ACC112 (cell line): Measurements from ENCODE around the gene MICA.

ENCODE experiments used
- H2AFZ ChIP-seq: fragments of 200-600 bp; sonication (generic); one replicate; pipeline ENCODE4 v1.6.0; 2017; ENCODE audit warnings: antibody characterized with exemption, low read length; ENCODE audit not compliant: unreplicated experiment
- H3K27ac ChIP-seq: fragments of 200-600 bp; sonication (generic); 2 replicates; pipeline ENCODE4 v1.5.1; 2014; ENCODE audit warnings: low read depth, mild to moderate bottlenecking, antibody characterized with exemption, low read length, moderate library complexity
- H3K27me3 ChIP-seq: fragments of 200-600 bp; sonication (generic); 2 replicates; pipeline ENCODE4 v1.6.1; 2014; ENCODE audit warnings: mild to moderate bottlenecking, antibody characterized with exemption, low read length, moderate library complexity, mixed read lengths; ENCODE audit not compliant: insufficient read depth
- H3K36me3 ChIP-seq: fragments of 200-600 bp; sonication (generic); 2 replicates; pipeline ENCODE4 v1.6.1; 2016; ENCODE audit warnings: mild to moderate bottlenecking, antibody characterized with exemption, low read length, moderate library complexity, mixed read lengths; ENCODE audit not compliant: insufficient read depth
- H3K4me1 ChIP-seq: fragments of 200-600 bp; sonication (generic); one replicate; pipeline ENCODE4 v1.6.1; 2016; ENCODE audit warnings: low read length, mixed read lengths; ENCODE audit not compliant: insufficient read depth, unreplicated experiment, control insufficient read depth
- H3K4me3 ChIP-seq: fragments of 200-600 bp; sonication (generic); 2 replicates; pipeline ENCODE4 v1.5.1; 2014; ENCODE audit warnings: mild to moderate bottlenecking, low read depth, low read length
- H3K79me2 ChIP-seq: fragments of 200-600 bp; sonication (generic); one replicate; pipeline ENCODE4 v1.6.0; 2016; ENCODE audit warnings: low read length; ENCODE audit not compliant: control insufficient read depth, unreplicated experiment, insufficient read depth

Gene MICA

GRCh38 chr6:31403283-31404060 lies at the start of gene MICA:
TSS of gene MICA (plus strand) at chr6:31403595. CDS start at chr6:31403633, 38 bp downstream.
- Histone ChIP-seq H3K27me3 (no peaks in the 10 kb centered on the region), H3K36me3 (no peaks in the 10 kb centered on the region), H3K4me3 (peak within 1 kb of the TSS; percentile 84), H2AFZ (no peak within 1 kb of the TSS), H3K79me2 (peaks cover 73% of the 10 kb centered on the region), H3K4me1 (peaks cover 27% of the 10 kb centered on the region), H3K27ac (peak within 1 kb of the TSS; percentile 70)

- Histone ChIP-seq H2AFZ (no peak overlapping the region), H3K4me1 (peaks cover 26% of the 10 kb centered on the region), H3K27me3 (no peaks in the 10 kb centered on the region), H3K79me2 (peaks cover 24% of the 10 kb centered on the region), H3K27ac (no peak overlapping the region), H3K36me3 (peaks cover 24% of the 10 kb centered on the region), H3K4me3 (peak overlapping the region; percentile 95)
Measured at GRCh38 chr6:31354158-31354863, 49.1 kb upstream of the MICA start.

- Histone ChIP-seq H3K79me2 (peaks cover 24% of the 10 kb centered on the region), H3K4me3 (peak overlapping the region; percentile 95), H3K27ac (no peak overlapping the region), H3K36me3 (peaks cover 24% of the 10 kb centered on the region), H3K27me3 (no peaks in the 10 kb centered on the region), H3K4me1 (peaks cover 20% of the 10 kb centered on the region), H2AFZ (no peak overlapping the region)
Measured at GRCh38 chr6:31354864-31355582, 48.4 kb upstream of the MICA start.

GRCh38 chr6:31355583-31355948 lies 47.8 kb upstream of the MICA start:
- Histone ChIP-seq H3K27me3 (no peaks in the 10 kb centered on the region), H3K4me3 (peak overlapping the region; percentile 95), H3K27ac (no peak overlapping the region), H2AFZ (no peak overlapping the region), H3K79me2 (peaks cover 24% of the 10 kb centered on the region), H3K36me3 (peaks cover 24% of the 10 kb centered on the region), H3K4me1 (peaks cover 20% of the 10 kb centered on the region)

GRCh38 chr6:31356216-31356945 lies 47.0 kb upstream of the MICA start:
- peaks cover under 1% of the 10 kb centered on the region; the same call in 1 of the 2 replicates for H3K27me3 ChIP-seq
- no peak overlapping the region for H2AFZ ChIP-seq
- peaks cover 24% of the 10 kb centered on the region for H3K36me3 ChIP-seq
- H3K27ac ChIP-seq: peak overlapping the region; percentile 53; the same call in 1 of the 2 replicates
- H3K79me2 ChIP-seq: peaks cover 24% of the 10 kb centered on the region
- peak overlapping the region; percentile 95 for H3K4me3 ChIP-seq
- peaks cover 20% of the 10 kb centered on the region for H3K4me1 ChIP-seq

- H3K27ac ChIP-seq: peak within 1 kb of the TSS; percentile 53; the same call in 1 of the 2 replicates
- peak within 1 kb of the TSS; percentile 68 for H2AFZ ChIP-seq
- H3K27me3 ChIP-seq: peaks cover 6% of the 10 kb centered on the region
- H3K4me3 ChIP-seq: peak within 1 kb of the TSS; percentile 95
- H3K79me2 ChIP-seq: peaks cover 24% of the 10 kb centered on the region
- peaks cover 20% of the 10 kb centered on the region for H3K4me1 ChIP-seq
- H3K36me3 ChIP-seq: peaks cover 24% of the 10 kb centered on the region
Measured at GRCh38 chr6:31356946-31357466, 46.4 kb upstream of the MICA start, which contains the start of gene HLA-B. TSS of gene HLA-B (minus strand) at chr6:31357179. CDS start at chr6:31357158, 21 bp downstream.

GRCh38 chr6:31357886-31358285 lies 45.5 kb upstream of the MICA start:
- peaks cover 20% of the 10 kb centered on the region for H3K4me1 ChIP-seq
- H3K79me2 ChIP-seq: peaks cover 24% of the 10 kb centered on the region
- peak overlapping the region; percentile 38 for H2AFZ ChIP-seq
- no peak overlapping the region for H3K27ac ChIP-seq
- H3K27me3 ChIP-seq: peaks cover 15% of the 10 kb centered on the region
- H3K4me3 ChIP-seq: 0 out of 2 replicates have a peak overlapping the region, but pooled peaks have one; percentile 95
- H3K36me3 ChIP-seq: peaks cover 24% of the 10 kb centered on the region

GRCh38 chr6:31358302-31358701 lies 45.1 kb upstream of the MICA start:
- Histone ChIP-seq H3K27ac (no peak overlapping the region), H3K4me3 (no peak overlapping the region), H2AFZ (peak overlapping the region; percentile 38), H3K79me2 (peaks cover 24% of the 10 kb centered on the region), H3K27me3 (peaks cover 18% of the 10 kb centered on the region), H3K36me3 (peaks cover 23% of the 10 kb centered on the region), H3K4me1 (peaks cover 20% of the 10 kb centered on the region)

GRCh38 chr6:31359581-31359980 lies 43.8 kb upstream of the MICA start:
- Histone ChIP-seq H2AFZ (no peak overlapping the region), H3K79me2 (peaks cover 22% of the 10 kb centered on the region), H3K4me3 (no peak overlapping the region), H3K4me1 (peaks cover 17% of the 10 kb centered on the region), H3K27ac (no peak overlapping the region), H3K36me3 (peaks cover 14% of the 10 kb centered on the region; the same call in 1 of the 2 replicates), H3K27me3 (peaks cover 18% of the 10 kb centered on the region)

- no peak overlapping the region for H2AFZ ChIP-seq
- no peak overlapping the region for H3K27ac ChIP-seq
- no peaks in the 10 kb centered on the region for H3K36me3 ChIP-seq
- peaks cover 40% of the 10 kb centered on the region for H3K27me3 ChIP-seq
- H3K4me3 ChIP-seq: no peak overlapping the region
- no peaks in the 10 kb centered on the region for H3K79me2 ChIP-seq
- H3K4me1 ChIP-seq: peaks cover 10% of the 10 kb centered on the region
Measured at GRCh38 chr6:31362751-31363150, 40.6 kb upstream of the MICA start.
